Chondrocyte (in vitro differentiated cells): ENCODE data around the gene EIF4G2. TPM values are rescaled to one million over a fixed set of nuclear protein-coding genes. Genes with fewer than 3 reads are reported as not detected.

Experiments
- DNase-seq: peaks from one replicate; pipeline ENCODE4 v3.0.0; 2021; ENCODE audit warnings: mixed read lengths, low spot score
- H3K27ac Mint-ChIP-seq: one replicate; pipeline ENCODE4 v1.8.0; 2021; ENCODE audit warnings: mild to moderate bottlenecking, moderate library complexity, mixed read lengths; ENCODE audit not compliant: unreplicated experiment
- H3K27me3 Mint-ChIP-seq: 2 replicates; pipeline ENCODE4 v1.8.0; 2021; ENCODE audit warnings: low read depth, mixed read lengths
- H3K36me3 Mint-ChIP-seq: 2 replicates; pipeline ENCODE4 v1.8.0; 2021; ENCODE audit warnings: low read depth, mixed read lengths
- H3K4me1 Mint-ChIP-seq: 2 replicates; pipeline ENCODE4 v1.8.0; 2021; ENCODE audit warnings: low read depth, mild to moderate bottlenecking, mixed read lengths
- H3K4me3 Mint-ChIP-seq: one replicate; pipeline ENCODE4 v1.8.0; 2021; ENCODE audit warnings: mild to moderate bottlenecking, moderate library complexity, mixed read lengths; ENCODE audit not compliant: unreplicated experiment
- H3K9me3 Mint-ChIP-seq: 2 replicates; pipeline ENCODE4 v1.8.0; 2021; ENCODE audit warnings: low read depth, mixed read lengths
- total RNA-seq: library from RNA; stranded (reverse); gene quantifications from 3 replicates; pipeline ENCODE4 v1.2.1, GENCODE V29; 2021
- TF ChIP-seq, protein P1 (sequence below): fragments of 200-600 bp; sonication (generic); IDR thresholded peaks from 2 replicates; pipeline ENCODE4 v1.5.0; 2021; ENCODE audit warnings: antibody characterized with exemption, mild to moderate bottlenecking, moderate library complexity

Gene EIF4G2
- total RNA-seq, 1 donor from 2014 or later = 1,058 TPM

DNA sequence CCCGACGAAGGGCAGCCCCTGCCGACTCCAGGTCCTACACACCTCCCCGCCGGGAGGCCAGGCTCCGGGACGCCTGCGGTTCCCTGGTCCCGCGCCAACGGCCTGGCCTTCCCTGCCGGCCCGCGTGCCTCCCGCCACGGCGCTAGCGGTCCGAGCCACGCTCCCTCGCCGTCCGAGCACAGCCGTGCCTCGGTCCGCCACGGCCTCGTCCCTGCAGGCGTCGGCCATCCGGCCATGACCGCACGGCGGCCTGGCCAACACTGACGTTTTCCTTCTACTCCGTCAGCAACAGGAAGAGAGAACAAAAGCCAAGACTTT is 532 bp downstream of the EIF4G2 start:
- H3K27ac Mint-ChIP-seq = peak overlapping the region; percentile 100
- peak overlapping the region; percentile 92 for H3K4me3 Mint-ChIP-seq
- DNase-seq = no peak
- H3K27me3 Mint-ChIP-seq = no peaks in the 10 kb centered on the region
- peaks cover 48% of the 10 kb centered on the region for H3K4me1 Mint-ChIP-seq
- peaks cover 37% of the 10 kb centered on the region for H3K36me3 Mint-ChIP-seq
- TF ChIP-seq, protein P1, sequence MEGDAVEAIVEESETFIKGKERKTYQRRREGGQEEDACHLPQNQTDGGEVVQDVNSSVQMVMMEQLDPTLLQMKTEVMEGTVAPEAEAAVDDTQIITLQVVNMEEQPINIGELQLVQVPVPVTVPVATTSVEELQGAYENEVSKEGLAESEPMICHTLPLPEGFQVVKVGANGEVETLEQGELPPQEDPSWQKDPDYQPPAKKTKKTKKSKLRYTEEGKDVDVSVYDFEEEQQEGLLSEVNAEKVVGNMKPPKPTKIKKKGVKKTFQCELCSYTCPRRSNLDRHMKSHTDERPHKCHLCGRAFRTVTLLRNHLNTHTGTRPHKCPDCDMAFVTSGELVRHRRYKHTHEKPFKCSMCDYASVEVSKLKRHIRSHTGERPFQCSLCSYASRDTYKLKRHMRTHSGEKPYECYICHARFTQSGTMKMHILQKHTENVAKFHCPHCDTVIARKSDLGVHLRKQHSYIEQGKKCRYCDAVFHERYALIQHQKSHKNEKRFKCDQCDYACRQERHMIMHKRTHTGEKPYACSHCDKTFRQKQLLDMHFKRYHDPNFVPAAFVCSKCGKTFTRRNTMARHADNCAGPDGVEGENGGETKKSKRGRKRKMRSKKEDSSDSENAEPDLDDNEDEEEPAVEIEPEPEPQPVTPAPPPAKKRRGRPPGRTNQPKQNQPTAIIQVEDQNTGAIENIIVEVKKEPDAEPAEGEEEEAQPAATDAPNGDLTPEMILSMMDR = no peak
- no peaks in the 10 kb centered on the region for H3K9me3 Mint-ChIP-seq

DNA sequence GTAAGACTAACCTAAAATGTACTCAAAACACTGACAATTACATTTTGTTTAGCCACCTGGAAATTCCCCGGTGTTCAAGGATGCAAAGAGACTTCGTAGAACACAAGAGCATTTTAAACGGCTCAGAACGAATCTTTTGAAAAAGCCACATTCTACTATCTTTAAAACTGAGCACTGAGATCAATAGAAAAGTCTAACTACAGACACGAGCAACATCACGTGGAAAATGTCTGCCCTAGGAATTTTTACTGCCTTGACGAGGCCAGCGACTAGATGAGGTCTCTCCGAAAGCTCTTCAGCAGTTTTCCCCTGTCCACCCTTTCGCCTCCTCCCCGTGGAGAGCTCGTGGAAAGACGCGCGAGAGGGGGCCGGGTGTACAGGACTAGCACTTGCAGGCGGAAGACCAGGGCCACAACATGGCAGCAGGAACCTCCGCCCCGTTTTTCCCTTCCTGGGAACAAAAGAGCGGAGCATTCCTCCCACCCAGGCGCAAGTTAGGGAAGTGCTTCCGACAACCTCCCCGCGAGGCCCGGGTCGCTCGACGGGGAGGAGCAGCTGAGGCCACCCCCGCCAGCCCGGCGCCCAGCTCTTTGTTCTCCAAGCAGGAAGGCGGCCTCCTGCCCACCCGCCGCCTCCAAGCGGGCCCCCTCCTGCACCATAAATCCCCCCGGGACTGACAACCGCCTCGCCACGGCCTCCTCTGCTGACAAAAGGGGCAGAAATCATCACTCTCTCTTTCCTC is 1.1 kb downstream of the EIF4G2 start:
- DNase-seq = no peak
- Mint-ChIP-seq H3K9me3 (no peaks in the 10 kb centered on the region), H3K27me3 (no peaks in the 10 kb centered on the region), H3K27ac (peak overlapping the region; percentile 100), H3K36me3 (peaks cover 39% of the 10 kb centered on the region), H3K4me1 (peaks cover 48% of the 10 kb centered on the region), H3K4me3 (peak overlapping the region; percentile 92)
- TF ChIP-seq, protein P1 = no peak

DNA sequence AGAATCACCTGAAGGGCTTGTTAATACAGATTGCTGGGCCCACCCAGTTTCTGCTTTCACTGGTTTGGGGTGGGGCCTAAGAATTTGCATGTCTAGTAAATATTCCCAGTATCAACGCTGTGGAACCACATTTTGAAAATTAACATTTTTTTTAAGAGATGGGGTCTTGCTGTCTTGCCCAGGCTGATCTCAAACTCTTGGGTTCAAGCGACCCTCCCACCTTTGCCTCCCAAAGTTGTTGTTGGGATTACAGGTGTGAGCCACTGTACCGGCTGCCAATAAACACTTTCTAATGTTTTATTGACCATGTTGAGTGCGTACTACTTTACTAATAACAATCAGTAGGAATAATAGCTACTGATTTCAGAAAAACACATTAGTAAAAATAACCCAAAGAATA is 2.5 kb downstream of the EIF4G2 start:
- TF ChIP-seq, protein P1 = no peak
- Mint-ChIP-seq H3K4me3 (peak overlapping the region; percentile 92), H3K27me3 (no peaks in the 10 kb centered on the region), H3K27ac (peak overlapping the region; percentile 45), H3K36me3 (peaks cover 50% of the 10 kb centered on the region), H3K4me1 (peaks cover 59% of the 10 kb centered on the region), H3K9me3 (no peaks in the 10 kb centered on the region)
- DNase-seq = no peak

DNA sequence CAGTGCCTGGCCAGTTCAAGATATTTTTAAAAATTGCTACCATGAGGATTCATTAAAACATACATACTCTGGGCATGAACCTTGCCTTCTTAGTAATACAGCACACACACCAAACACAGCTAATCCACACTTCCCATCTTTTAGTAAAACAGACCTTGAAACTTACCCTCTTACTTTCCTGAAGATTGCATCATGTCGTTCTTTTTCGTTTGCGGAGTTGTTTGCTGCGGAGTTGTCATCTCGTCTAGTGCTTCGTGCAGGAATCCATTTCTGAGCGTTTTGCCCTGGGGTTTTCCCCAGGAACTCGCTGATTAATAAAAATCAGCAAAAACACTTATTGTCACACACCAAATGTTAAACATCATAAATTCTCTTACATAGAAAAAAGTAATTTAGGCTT is 3.0 kb downstream of the EIF4G2 start:
- Mint-ChIP-seq H3K36me3 (peaks cover 54% of the 10 kb centered on the region), H3K27ac (peak overlapping the region; percentile 77), H3K4me3 (peak overlapping the region; percentile 43), H3K27me3 (no peaks in the 10 kb centered on the region), H3K4me1 (peaks cover 59% of the 10 kb centered on the region), H3K9me3 (no peaks in the 10 kb centered on the region)
- TF ChIP-seq, protein P1 = no peak
- DNase-seq = no peak

DNA sequence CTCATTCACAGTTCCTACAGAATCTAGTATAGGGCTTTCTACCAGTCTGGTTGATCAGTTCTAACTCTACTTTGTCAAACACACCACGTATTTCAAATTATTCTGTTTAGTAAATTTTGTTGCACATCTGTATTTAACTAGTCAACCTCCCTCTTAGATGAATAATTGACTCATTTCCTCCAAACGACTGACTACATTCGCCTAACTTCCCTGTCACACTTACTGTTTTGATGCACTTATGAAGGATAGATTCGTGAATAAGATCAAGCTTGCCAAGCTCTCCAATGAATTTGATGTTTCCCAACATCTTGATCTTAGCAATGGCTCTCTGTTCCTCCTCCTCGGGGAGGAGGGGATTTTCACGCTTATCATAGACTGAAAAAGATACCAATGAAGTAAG is 5.0 kb downstream of the EIF4G2 start:
- H3K4me3 Mint-ChIP-seq = peak overlapping the region; percentile 13
- H3K4me1 Mint-ChIP-seq = peaks cover 51% of the 10 kb centered on the region
- DNase-seq = no peak
- H3K36me3 Mint-ChIP-seq = peaks cover 72% of the 10 kb centered on the region
- TF ChIP-seq, protein P1 = no peak
- H3K27me3 Mint-ChIP-seq = no peaks in the 10 kb centered on the region
- H3K9me3 Mint-ChIP-seq = no peaks in the 10 kb centered on the region
- no peak overlapping the region for H3K27ac Mint-ChIP-seq
